Panc1 (cell line): ENCODE measurements around the gene MYEOV. TPM values are rescaled to one million over a fixed set of nuclear protein-coding genes. Genes with fewer than 3 reads are reported as not detected.

Experiments
- ATAC-seq: fragments of 200-7000 bp; cut with Tn5 transposase; 2 replicates; pipeline ENCODE4 v1.9.1; 2020; ENCODE audit warnings: mild to moderate bottlenecking, moderate library complexity
- BruUV-seq: library from RNA; stranded (reverse); fragments of 400-500 nt; replicated peaks from 2 replicates; lab custom pipeline; 2021; lab: Mats Ljungman, UMichigan
- CTCF ChIA-PET: fragments of 300-600 bp; sonication (Branson Sonifier 250); formaldehyde crosslinking; loops from one replicate; lab custom pipeline; 2022; ENCODE audit warnings: antibody characterized with exemption; lab: Charles Lee
- POLR2A ChIA-PET: fragments of 300-600 bp; sonication (Branson Sonifier 250); formaldehyde crosslinking; loops from one replicate; lab custom pipeline; 2022; ENCODE audit warnings: antibody characterized with exemption; lab: Charles Lee
- DNase-seq: peaks from one replicate; pipeline ENCODE4 v3.0.0-alpha.2; 2010; ENCODE audit warnings: low read depth, low spot score
- H3K27ac ChIP-seq: 2 replicates; pipeline ENCODE4 v1.5.1; 2011; ENCODE audit warnings: mild to moderate bottlenecking, low read length, inconsistent platforms
- H3K27me3 ChIP-seq: fragments of 200-500 bp; sonication (Bioruptor generic); 2 replicates; pipeline ENCODE4 v1.6.0; 2014; ENCODE audit warnings: low read length, inconsistent platforms; ENCODE audit not compliant: control insufficient read depth, insufficient read depth
- H3K36me3 ChIP-seq: fragments of 200-500 bp; sonication (Bioruptor generic); 2 replicates; pipeline ENCODE4 v1.5.1; 2014; ENCODE audit warnings: inconsistent platforms, mild to moderate bottlenecking, low read length, moderate library complexity; ENCODE audit not compliant: control insufficient read depth, insufficient read depth
- H3K4me1 ChIP-seq: 2 replicates; pipeline ENCODE4 v1.5.1; 2011; ENCODE audit warnings: inconsistent platforms, mild to moderate bottlenecking, low read length, moderate library complexity; ENCODE audit not compliant: control insufficient read depth, insufficient read depth
- H3K4me3 ChIP-seq, 2 experiments: 2 replicates each; pipeline ENCODE4 v1.5.1; 2011 to 2012; ENCODE audit warnings: low read depth in 2 of 2, low read length in 2 of 2, mild to moderate bottlenecking in 2 of 2, inconsistent platforms in 1 of 2, moderate library complexity in 1 of 2
- H3K9me3 ChIP-seq: fragments of 200-500 bp; sonication (Bioruptor generic); 2 replicates; pipeline ENCODE4 v1.5.1; 2014; ENCODE audit warnings: low read depth, mild to moderate bottlenecking, inconsistent platforms, low read length, moderate library complexity; ENCODE audit not compliant: control insufficient read depth, insufficient read depth
- CTCF ChIP-seq: fragments of 450-650 bp; IDR thresholded peaks from 2 replicates; pipeline ENCODE4 v1.5.1; 2017; ENCODE audit warnings: mild to moderate bottlenecking
- POLR2AphosphoS5 ChIP-seq: IDR thresholded peaks from 2 replicates; pipeline ENCODE4 v1.6.1; 2012; ENCODE audit warnings: mild to moderate bottlenecking, low read depth, low read length, moderate library complexity
- REST ChIP-seq, 2 experiments: IDR thresholded peaks; 2 replicates each; pipeline ENCODE4 v1.6.1; 2011 to 2012; ENCODE audit warnings: low read depth in 2 of 2, control low read depth in 1 of 2, low read length in 1 of 2, mild to moderate bottlenecking in 1 of 2, moderate library complexity in 1 of 2; ENCODE audit not compliant: insufficient read depth in 1 of 2
- SIN3A ChIP-seq: IDR thresholded peaks from 2 replicates; pipeline ENCODE4 v1.6.1; 2012; ENCODE audit warnings: low read depth, mild to moderate bottlenecking, low read length, moderate library complexity, borderline replicate concordance; ENCODE audit not compliant: insufficient read depth
- TCF7L2 ChIP-seq: IDR thresholded peaks from 2 replicates; pipeline ENCODE4 v1.6.1; 2011; ENCODE audit warnings: mild to moderate bottlenecking, low read depth, low read length, inconsistent platforms
- in situ Hi-C: cut with HindIII; loops from 2 replicates; pipeline ENCODE4 v1.10.0; 2016; ENCODE audit warnings: low sequenced_read_pairs, low pct_unique_long_range_greater_than_20kb
- intact Hi-C: fragments of 100-400 bp; cut with micrococcal nuclease; formaldehyde crosslinking; loops from one replicate; pipeline ENCODE4 v1.10.0; 2022; ENCODE audit not compliant: unreplicated experiment
- total RNA-seq: library from RNA; stranded (reverse); gene quantifications from one replicate; pipeline ENCODE4 v1.2.1, GENCODE V29; 2021; ENCODE audit not compliant: unreplicated experiment

MYEOV gene
- total RNA-seq, 1 experiment from 2014 or later: 69.8 TPM

GRCh38 chr11:69269388-69269787 lies 24.6 kb upstream of the MYEOV start:
- POLR2A ChIA-PET: no interaction called here
- BruUV-seq: no TSS peak
- ATAC-seq (no peak), DNase-seq (no peak)
- Histone ChIP-seq H3K36me3 (no peaks in the 10 kb centered on the region), H3K27me3 (no peaks in the 10 kb centered on the region), H3K4me3 (no peak overlapping the region), H3K9me3 (no peaks in the 10 kb centered on the region), H3K27ac (no peak overlapping the region), H3K4me1 (no peaks in the 10 kb centered on the region)
- intact Hi-C loops: no loop called here
- CTCF ChIA-PET: no interaction called here
- in situ Hi-C loops: no loop called here
- no peak for TF ChIP-seq POLR2AphosphoS5
- TF ChIP-seq REST (IDR thresholded peaks at IDR 0.05; ENCODE audit: insufficient read depth in 1 of 2, low read depth in 2 of 2, low read length in 1 of 2): no peak
- no peak for TF ChIP-seq TCF7L2

DNA sequence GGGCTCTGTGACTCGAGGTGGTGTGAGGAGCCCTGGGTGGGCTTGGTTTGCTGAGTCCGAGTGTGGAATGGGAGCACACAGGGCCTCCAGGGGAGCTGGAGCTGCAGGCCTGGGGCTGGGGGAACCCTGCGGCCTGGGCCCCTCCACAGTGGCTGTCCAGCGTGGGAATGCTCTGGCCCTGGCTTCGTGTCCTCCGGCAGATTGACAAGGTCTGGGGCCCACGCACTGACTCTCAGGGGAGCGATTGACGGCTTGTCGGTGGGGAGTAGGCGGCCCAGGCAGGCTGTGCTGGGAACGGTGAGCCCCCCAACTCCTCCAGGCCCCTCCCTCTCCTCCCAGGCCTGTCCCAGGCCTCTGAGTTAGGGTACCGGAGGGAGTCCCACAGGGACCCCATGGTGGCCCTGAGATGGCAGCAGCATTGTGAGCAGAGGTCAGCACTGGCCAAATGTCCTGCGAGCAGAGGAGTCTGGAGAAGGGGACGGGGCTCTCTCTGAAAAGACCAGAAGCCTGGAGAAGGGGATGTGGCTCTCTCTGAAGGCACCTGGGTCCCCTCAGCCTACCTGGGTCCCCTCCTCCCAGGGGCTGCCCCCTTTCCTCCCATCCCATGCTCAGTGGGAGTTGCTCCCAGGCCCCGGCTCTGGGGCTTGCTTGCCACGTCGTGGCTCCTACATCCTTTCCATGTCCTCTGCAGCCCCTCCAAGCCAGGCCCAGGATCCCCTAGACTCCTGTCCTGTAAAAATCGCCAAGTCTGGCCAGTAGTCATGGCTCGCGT lies 23.8 kb upstream of the MYEOV start:
- ATAC-seq: no peak

More for the DNA sequence above, 23.8 kb upstream of the MYEOV start:
- no peaks in the 10 kb centered on the region for H3K36me3 ChIP-seq
- H3K9me3 ChIP-seq: no peaks in the 10 kb centered on the region
- H3K4me1 ChIP-seq: no peaks in the 10 kb centered on the region
- CTCF ChIA-PET: no interaction called here
- intact Hi-C loops: no loop called here
- TF ChIP-seq REST (IDR thresholded peaks at IDR 0.05; ENCODE audit: insufficient read depth in 1 of 2, low read depth in 2 of 2, low read length in 1 of 2): no peak
- TF ChIP-seq POLR2AphosphoS5: no peak
- TF ChIP-seq CTCF: no peak
- TF ChIP-seq SIN3A: no peak
- TF ChIP-seq TCF7L2: no peak
- POLR2A ChIA-PET: no interaction called here
- H3K27ac ChIP-seq: no peak overlapping the region
- DNase-seq: no peak
- BruUV-seq: no TSS peak
- H3K4me3 ChIP-seq: no peak overlapping the region
- H3K27me3 ChIP-seq: no peaks in the 10 kb centered on the region
- in situ Hi-C loops: no loop called here
